ENCODE measurements around the gene ROR2.

GRCh38 chr9:91677331-91677730, 272.7 kb downstream of the ROR2 start:
- TF ChIP-seq, protein P1, sequence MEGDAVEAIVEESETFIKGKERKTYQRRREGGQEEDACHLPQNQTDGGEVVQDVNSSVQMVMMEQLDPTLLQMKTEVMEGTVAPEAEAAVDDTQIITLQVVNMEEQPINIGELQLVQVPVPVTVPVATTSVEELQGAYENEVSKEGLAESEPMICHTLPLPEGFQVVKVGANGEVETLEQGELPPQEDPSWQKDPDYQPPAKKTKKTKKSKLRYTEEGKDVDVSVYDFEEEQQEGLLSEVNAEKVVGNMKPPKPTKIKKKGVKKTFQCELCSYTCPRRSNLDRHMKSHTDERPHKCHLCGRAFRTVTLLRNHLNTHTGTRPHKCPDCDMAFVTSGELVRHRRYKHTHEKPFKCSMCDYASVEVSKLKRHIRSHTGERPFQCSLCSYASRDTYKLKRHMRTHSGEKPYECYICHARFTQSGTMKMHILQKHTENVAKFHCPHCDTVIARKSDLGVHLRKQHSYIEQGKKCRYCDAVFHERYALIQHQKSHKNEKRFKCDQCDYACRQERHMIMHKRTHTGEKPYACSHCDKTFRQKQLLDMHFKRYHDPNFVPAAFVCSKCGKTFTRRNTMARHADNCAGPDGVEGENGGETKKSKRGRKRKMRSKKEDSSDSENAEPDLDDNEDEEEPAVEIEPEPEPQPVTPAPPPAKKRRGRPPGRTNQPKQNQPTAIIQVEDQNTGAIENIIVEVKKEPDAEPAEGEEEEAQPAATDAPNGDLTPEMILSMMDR (IDR thresholded peaks at IDR 0.05; ENCODE audit: insufficient read depth, low read length, poor library complexity, severe bottlenecking), result no peak
- TF ChIP-seq EZH2phosphoT487 (conservative IDR thresholded peaks at IDR 0.05; ENCODE audit: low read length), result no peak
